ENCODE measurements around the gene C10orf143.

C10orf143 gene

GRCh38 chr10:130023454-130024230, 87.0 kb downstream of the C10orf143 start:
- H3K9me3 ChIP-seq (ENCODE audit: control insufficient read depth, low read length): no peaks in the 10 kb centered on the region
- no peak overlapping the region for H3K27ac ChIP-seq (ENCODE audit: low read depth, low read length, severe bottlenecking)
- no peak overlapping the region for H3K4me3 ChIP-seq (ENCODE audit: extremely low read depth, insufficient read depth, low read length, poor library complexity, severe bottlenecking)
- H3K36me3 ChIP-seq (ENCODE audit: control insufficient read depth, insufficient read depth, low read length): no peaks in the 10 kb centered on the region
- 88 to 89% methylated on average over 17 to 19 of the region's 19 CpGs for WGBS, 2 experiments (ENCODE audit: insufficient coverage in 2 of 2)
- H3K4me1 ChIP-seq (ENCODE audit: control insufficient read depth, insufficient read depth, low read length, poor library complexity, severe bottlenecking): peaks cover 16% of the 10 kb centered on the region

GRCh38 chr10:130022511-130023299, 87.9 kb downstream of the C10orf143 start:
- 88 to 93% methylated on average over 21 to 24 of the region's 28 CpGs for WGBS, 2 experiments (ENCODE audit: insufficient coverage in 2 of 2)
- Histone ChIP-seq H3K9me3 (ENCODE audit: control insufficient read depth, low read length) (no peaks in the 10 kb centered on the region), H3K36me3 (ENCODE audit: control insufficient read depth, insufficient read depth, low read length) (no peaks in the 10 kb centered on the region), H3K4me3 (ENCODE audit: extremely low read depth, insufficient read depth, low read length, poor library complexity, severe bottlenecking) (no peak overlapping the region), H3K27ac (ENCODE audit: low read depth, low read length, severe bottlenecking) (no peak overlapping the region), H3K4me1 (ENCODE audit: control insufficient read depth, insufficient read depth, low read length, poor library complexity, severe bottlenecking) (peaks cover 20% of the 10 kb centered on the region)

GRCh38 chr10:130022086-130022485, 88.5 kb downstream of the C10orf143 start:
- Histone ChIP-seq H3K9me3 (ENCODE audit: control insufficient read depth, low read length) (no peaks in the 10 kb centered on the region), H3K4me3 (ENCODE audit: extremely low read depth, insufficient read depth, low read length, poor library complexity, severe bottlenecking) (no peak overlapping the region), H3K4me1 (ENCODE audit: control insufficient read depth, insufficient read depth, low read length, poor library complexity, severe bottlenecking) (peaks cover 20% of the 10 kb centered on the region), H3K27ac (ENCODE audit: low read depth, low read length, severe bottlenecking) (no peak overlapping the region), H3K36me3 (ENCODE audit: control insufficient read depth, insufficient read depth, low read length) (no peaks in the 10 kb centered on the region)
- whole genome bisulfite sequencing, 2 experiments (ENCODE audit: insufficient coverage in 2 of 2): 92 to 100% methylated on average over 6 of the region's 6 CpGs

- WGBS, 2 experiments (ENCODE audit: insufficient coverage in 2 of 2): 86 to 96% methylated on average over 12 of the region's 12 CpGs
- peaks cover 20% of the 10 kb centered on the region for H3K4me1 ChIP-seq (ENCODE audit: control insufficient read depth, insufficient read depth, low read length, poor library complexity, severe bottlenecking)
- H3K4me3 ChIP-seq (ENCODE audit: extremely low read depth, insufficient read depth, low read length, poor library complexity, severe bottlenecking): no peak overlapping the region
- no peak overlapping the region for H3K27ac ChIP-seq (ENCODE audit: low read depth, low read length, severe bottlenecking)
- no peaks in the 10 kb centered on the region for H3K36me3 ChIP-seq (ENCODE audit: control insufficient read depth, insufficient read depth, low read length)
- H3K9me3 ChIP-seq (ENCODE audit: control insufficient read depth, low read length): no peaks in the 10 kb centered on the region
Measured at GRCh38 chr10:130021383-130021950, 89.2 kb downstream of the C10orf143 start.

- 78 to 81% methylated on average over 16 to 18 of the region's 19 CpGs for WGBS, 2 experiments (ENCODE audit: insufficient coverage in 2 of 2)
- Histone ChIP-seq H3K27ac (ENCODE audit: low read depth, low read length, severe bottlenecking) (no peak overlapping the region), H3K36me3 (ENCODE audit: control insufficient read depth, insufficient read depth, low read length) (no peaks in the 10 kb centered on the region), H3K9me3 (ENCODE audit: control insufficient read depth, low read length) (no peaks in the 10 kb centered on the region), H3K4me3 (ENCODE audit: extremely low read depth, insufficient read depth, low read length, poor library complexity, severe bottlenecking) (no peak overlapping the region), H3K4me1 (ENCODE audit: control insufficient read depth, insufficient read depth, low read length, poor library complexity, severe bottlenecking) (peaks cover 20% of the 10 kb centered on the region)
Measured at GRCh38 chr10:130020651-130021382, 89.8 kb downstream of the C10orf143 start.

- Histone ChIP-seq H3K27ac (ENCODE audit: low read depth, low read length, severe bottlenecking) (no peak overlapping the region), H3K36me3 (ENCODE audit: control insufficient read depth, insufficient read depth, low read length) (no peaks in the 10 kb centered on the region), H3K9me3 (ENCODE audit: control insufficient read depth, low read length) (no peaks in the 10 kb centered on the region), H3K4me3 (ENCODE audit: extremely low read depth, insufficient read depth, low read length, poor library complexity, severe bottlenecking) (no peak overlapping the region), H3K4me1 (ENCODE audit: control insufficient read depth, insufficient read depth, low read length, poor library complexity, severe bottlenecking) (peaks cover 20% of the 10 kb centered on the region)
- WGBS, 2 experiments (ENCODE audit: insufficient coverage in 2 of 2): 78 to 91% methylated on average over 5 to 6 of the region's 7 CpGs
Measured at GRCh38 chr10:130018730-130019185, 91.9 kb downstream of the C10orf143 start.

GRCh38 chr10:130018265-130018664, 92.4 kb downstream of the C10orf143 start:
- 74 to 77% methylated on average over 4 to 5 of the region's 5 CpGs for WGBS, 2 experiments (ENCODE audit: insufficient coverage in 2 of 2)
- H3K4me3 ChIP-seq (ENCODE audit: extremely low read depth, insufficient read depth, low read length, poor library complexity, severe bottlenecking): no peak overlapping the region
- H3K27ac ChIP-seq (ENCODE audit: low read depth, low read length, severe bottlenecking): no peak overlapping the region
- H3K9me3 ChIP-seq (ENCODE audit: control insufficient read depth, low read length): no peaks in the 10 kb centered on the region
- H3K4me1 ChIP-seq (ENCODE audit: control insufficient read depth, insufficient read depth, low read length, poor library complexity, severe bottlenecking): peaks cover 20% of the 10 kb centered on the region
- no peaks in the 10 kb centered on the region for H3K36me3 ChIP-seq (ENCODE audit: control insufficient read depth, insufficient read depth, low read length)

- H3K4me3 ChIP-seq (ENCODE audit: extremely low read depth, insufficient read depth, low read length, poor library complexity, severe bottlenecking): no peak overlapping the region
- no peaks in the 10 kb centered on the region for H3K36me3 ChIP-seq (ENCODE audit: control insufficient read depth, insufficient read depth, low read length)
- peaks cover 20% of the 10 kb centered on the region for H3K4me1 ChIP-seq (ENCODE audit: control insufficient read depth, insufficient read depth, low read length, poor library complexity, severe bottlenecking)
- no peaks in the 10 kb centered on the region for H3K9me3 ChIP-seq (ENCODE audit: control insufficient read depth, low read length)
- WGBS, 2 experiments (ENCODE audit: insufficient coverage in 2 of 2): 91 to 100% methylated on average over 7 to 12 of the region's 13 CpGs
- no peak overlapping the region for H3K27ac ChIP-seq (ENCODE audit: low read depth, low read length, severe bottlenecking)
Measured at GRCh38 chr10:130017631-130018022, 93.0 kb downstream of the C10orf143 start.

- Histone ChIP-seq H3K27ac (ENCODE audit: low read depth, low read length, severe bottlenecking) (no peak overlapping the region), H3K4me3 (ENCODE audit: extremely low read depth, insufficient read depth, low read length, poor library complexity, severe bottlenecking) (no peak overlapping the region), H3K36me3 (ENCODE audit: control insufficient read depth, insufficient read depth, low read length) (no peaks in the 10 kb centered on the region), H3K9me3 (ENCODE audit: control insufficient read depth, low read length) (no peaks in the 10 kb centered on the region), H3K4me1 (ENCODE audit: control insufficient read depth, insufficient read depth, low read length, poor library complexity, severe bottlenecking) (peaks cover 20% of the 10 kb centered on the region)
- WGBS, 2 experiments (ENCODE audit: insufficient coverage in 2 of 2): 94 to 98% methylated on average over 14 to 15 of the region's 19 CpGs
Measured at GRCh38 chr10:130016993-130017630, 93.5 kb downstream of the C10orf143 start.

GRCh38 chr10:130016095-130016494, 94.5 kb downstream of the C10orf143 start:
- H3K9me3 ChIP-seq (ENCODE audit: control insufficient read depth, low read length): no peaks in the 10 kb centered on the region
- no peak overlapping the region for H3K4me3 ChIP-seq (ENCODE audit: extremely low read depth, insufficient read depth, low read length, poor library complexity, severe bottlenecking)
- H3K4me1 ChIP-seq (ENCODE audit: control insufficient read depth, insufficient read depth, low read length, poor library complexity, severe bottlenecking): peaks cover 15% of the 10 kb centered on the region
- 92% methylated on average over 2 of the region's 3 CpGs; no CpG with 5 or more reads in 1 of the 2 experiments for WGBS, 2 experiments (ENCODE audit: insufficient coverage in 2 of 2)
- H3K27ac ChIP-seq (ENCODE audit: low read depth, low read length, severe bottlenecking): no peak overlapping the region
- H3K36me3 ChIP-seq (ENCODE audit: control insufficient read depth, insufficient read depth, low read length): no peaks in the 10 kb centered on the region

All from mesodermal cell (in vitro differentiated cells).